HCT116 (cell line): ENCODE data around the gene NELFB.

Experiments
- CEBPB ChIP-seq: IDR thresholded peaks from 2 replicates; pipeline ENCODE4 v1.6.1; 2012; ENCODE audit warnings: low read depth
- ELF1 ChIP-seq: IDR thresholded peaks from 2 replicates; pipeline ENCODE4 v1.6.1; 2012; ENCODE audit warnings: low read depth, borderline replicate concordance
- EZH2 ChIP-seq: fragments of 200-600 bp; sonication (generic); IDR thresholded peaks from 2 replicates; pipeline ENCODE4 v1.6.1; 2017; ENCODE audit warnings: antibody characterized with exemption, mixed run types
- EZH2phosphoT487 ChIP-seq: fragments of 200-600 bp; IDR thresholded peaks from 2 replicates; pipeline ENCODE4 v1.6.1; 2018; ENCODE audit warnings: antibody characterized with exemption, borderline replicate concordance
- FOSL1 ChIP-seq: IDR thresholded peaks from 2 replicates; pipeline ENCODE4 v1.6.1; 2012; ENCODE audit warnings: low read depth
- POLR2A ChIP-seq: IDR thresholded peaks from 2 replicates; pipeline ENCODE4 v1.7.0; 2011; ENCODE audit warnings: borderline replicate concordance; ENCODE audit not compliant: insufficient read depth, insufficient read length; ENCODE audit errors: extremely low read depth
- POLR2AphosphoS5 ChIP-seq: IDR thresholded peaks from 2 replicates; pipeline ENCODE4 v1.6.1; 2011; ENCODE audit warnings: mild to moderate bottlenecking, low read depth, low read length, moderate library complexity
- SP1 ChIP-seq: IDR thresholded peaks from 2 replicates; pipeline ENCODE4 v1.6.1; 2012; ENCODE audit warnings: low read depth
- SRF ChIP-seq: IDR thresholded peaks from 2 replicates; pipeline ENCODE4 v1.6.1; 2012; ENCODE audit warnings: low read depth
- YY1 ChIP-seq: IDR thresholded peaks from 2 replicates; pipeline ENCODE4 v1.6.1; 2011; ENCODE audit warnings: low read length, low read depth, moderate library complexity, mild to moderate bottlenecking; ENCODE audit not compliant: insufficient replicate concordance; ENCODE audit errors: extremely low read depth
- ZBTB33 ChIP-seq: IDR thresholded peaks from 2 replicates; pipeline ENCODE4 v1.6.1; 2011; ENCODE audit warnings: mild to moderate bottlenecking, low read length, moderate library complexity; ENCODE audit not compliant: insufficient replicate concordance; ENCODE audit errors: extremely low read depth
- TF ChIP-seq, protein P1 (sequence below), 3 experiments: fragments of 200-600 bp in 1 of 3; sonication (generic) in 1 of 3; IDR thresholded peaks in 2 of 3; conservative IDR thresholded peaks in 1 of 3; 2 replicates each; pipeline ENCODE4 v1.5.1; 2012 to 2017; ENCODE audit warnings: low read depth in 2 of 3, low read length in 2 of 3, antibody characterized with exemption in 1 of 3, borderline replicate concordance in 1 of 3, control low read depth in 1 of 3, mild to moderate bottlenecking in 1 of 3, mixed read lengths in 1 of 3, mixed run types in 1 of 3, moderate library complexity in 1 of 3; ENCODE audit not compliant: insufficient read depth in 1 of 3

DNA sequence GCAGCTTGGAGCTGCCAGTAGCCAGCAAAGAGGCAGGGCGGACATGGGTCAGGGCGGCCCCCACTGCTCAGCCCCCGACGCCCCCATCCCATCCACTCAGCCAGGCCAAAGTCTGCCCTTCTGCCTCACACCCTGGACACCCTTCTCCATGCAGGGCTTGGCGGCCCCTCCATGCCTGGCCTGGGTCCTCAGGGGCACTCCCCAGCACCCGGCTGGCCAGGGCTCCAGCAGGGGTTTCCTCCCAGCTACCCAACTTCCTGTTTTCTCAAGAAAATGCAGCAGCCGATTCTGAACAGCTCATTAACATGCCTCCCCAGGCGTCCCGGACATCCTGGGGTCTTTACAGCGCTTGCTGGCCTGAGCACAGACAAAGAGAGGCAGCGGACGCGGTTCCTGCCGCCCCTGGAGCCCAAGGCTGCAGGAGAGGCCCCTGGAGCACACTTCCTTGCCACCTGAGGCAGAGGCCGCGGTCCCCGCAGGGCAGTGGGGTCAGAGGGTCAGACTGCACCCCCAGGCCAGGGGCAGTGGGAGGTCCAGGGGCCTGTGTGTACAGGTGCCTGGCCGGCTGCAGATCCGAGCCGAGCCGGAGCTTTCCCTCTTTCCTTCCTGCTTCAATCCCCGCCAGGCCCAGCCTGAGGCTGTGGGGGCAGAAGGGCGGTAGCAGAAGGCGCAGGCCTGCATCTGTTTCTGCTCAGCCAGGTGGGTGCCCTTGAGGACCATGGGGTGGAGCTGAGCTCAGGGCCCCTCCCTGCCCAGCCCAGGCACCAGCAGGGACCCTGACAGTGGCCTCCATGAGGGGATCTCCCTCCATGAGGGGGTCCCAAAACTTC, 65.6 kb downstream of the NELFB start:
- TF ChIP-seq FOSL1 (no peak), ZBTB33 (no peak), EZH2 (no peak), EZH2phosphoT487 (no peak), POLR2A (no peak), CEBPB (no peak), POLR2AphosphoS5 (no peak), YY1 (no peak), SRF (no peak), SP1 (no peak), ELF1 (no peak)
- TF ChIP-seq, protein P1, sequence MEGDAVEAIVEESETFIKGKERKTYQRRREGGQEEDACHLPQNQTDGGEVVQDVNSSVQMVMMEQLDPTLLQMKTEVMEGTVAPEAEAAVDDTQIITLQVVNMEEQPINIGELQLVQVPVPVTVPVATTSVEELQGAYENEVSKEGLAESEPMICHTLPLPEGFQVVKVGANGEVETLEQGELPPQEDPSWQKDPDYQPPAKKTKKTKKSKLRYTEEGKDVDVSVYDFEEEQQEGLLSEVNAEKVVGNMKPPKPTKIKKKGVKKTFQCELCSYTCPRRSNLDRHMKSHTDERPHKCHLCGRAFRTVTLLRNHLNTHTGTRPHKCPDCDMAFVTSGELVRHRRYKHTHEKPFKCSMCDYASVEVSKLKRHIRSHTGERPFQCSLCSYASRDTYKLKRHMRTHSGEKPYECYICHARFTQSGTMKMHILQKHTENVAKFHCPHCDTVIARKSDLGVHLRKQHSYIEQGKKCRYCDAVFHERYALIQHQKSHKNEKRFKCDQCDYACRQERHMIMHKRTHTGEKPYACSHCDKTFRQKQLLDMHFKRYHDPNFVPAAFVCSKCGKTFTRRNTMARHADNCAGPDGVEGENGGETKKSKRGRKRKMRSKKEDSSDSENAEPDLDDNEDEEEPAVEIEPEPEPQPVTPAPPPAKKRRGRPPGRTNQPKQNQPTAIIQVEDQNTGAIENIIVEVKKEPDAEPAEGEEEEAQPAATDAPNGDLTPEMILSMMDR (IDR thresholded peaks at IDR 0.05 in 2 of 3, conservative IDR thresholded peaks at IDR 0.05 in 1 of 3; ENCODE audit: borderline replicate concordance in 1 of 3, insufficient read depth in 1 of 3, low read depth in 2 of 3, low read length in 2 of 3), result no peak
